Measurements from ENCODE around the gene FBXL19. TPM values are rescaled to one million over a fixed set of nuclear protein-coding genes. Genes with fewer than 3 reads are reported as not detected.

The FBXL19 gene
- total RNA-seq, 2 donors from 2014 or later, result 12.6 to 13.2 TPM

GRCh38 chr16:30901201-30902028, 22.0 kb upstream of the FBXL19 start:
- Mint-ChIP-seq H3K27ac (peak overlapping the region; percentile 45), H3K27me3 (no peaks in the 10 kb centered on the region), H3K4me1 (peaks cover 23% of the 10 kb centered on the region), H3K36me3 (ENCODE audit: low read depth) (no peaks in the 10 kb centered on the region), H3K4me3 (peak overlapping the region; percentile 73)
- H3K9me3 ChIP-seq (ENCODE audit: control insufficient read depth, low read length, poor library complexity, severe bottlenecking), result no peaks in the 10 kb centered on the region
- ATAC-seq (no peak), DNase-seq (no peak)

- H3K27me3 Mint-ChIP-seq, result no peaks in the 10 kb centered on the region
- H3K27ac Mint-ChIP-seq, result peak overlapping the region; percentile 96
- ATAC-seq (peak; percentile 91), DNase-seq (peak; percentile 46 to 54 (median 53))
- no peaks in the 10 kb centered on the region for H3K9me3 ChIP-seq (ENCODE audit: control insufficient read depth, low read length, poor library complexity, severe bottlenecking)
- H3K4me1 Mint-ChIP-seq, result peaks cover 18% of the 10 kb centered on the region
- H3K4me3 Mint-ChIP-seq, result peak overlapping the region; percentile 97
- H3K36me3 Mint-ChIP-seq (ENCODE audit: low read depth), result no peaks in the 10 kb centered on the region
These were observed 21.1 kb upstream of the FBXL19 start for GRCh38 chr16:30902029-30902972.

GRCh38 chr16:30903002-30903401, 20.4 kb upstream of the FBXL19 start:
- H3K4me1 Mint-ChIP-seq, result peaks cover 25% of the 10 kb centered on the region
- ATAC-seq, result no peak

GRCh38 chr16:30903596-30903995, 19.8 kb upstream of the FBXL19 start:
- no peak for ATAC-seq
- Mint-ChIP-seq H3K27ac (peak overlapping the region; percentile 96), H3K36me3 (ENCODE audit: low read depth) (no peaks in the 10 kb centered on the region), H3K4me3 (no peak overlapping the region), H3K27me3 (no peaks in the 10 kb centered on the region), H3K4me1 (peaks cover 26% of the 10 kb centered on the region)
- DNase-seq, result no peak
- no peaks in the 10 kb centered on the region for H3K9me3 ChIP-seq (ENCODE audit: control insufficient read depth, low read length, poor library complexity, severe bottlenecking)

More at GRCh38 chr16:30903002-30903401, 20.4 kb upstream of the FBXL19 start:
- Mint-ChIP-seq H3K36me3 (ENCODE audit: low read depth) (no peaks in the 10 kb centered on the region), H3K27ac (peak overlapping the region; percentile 96), H3K27me3 (no peaks in the 10 kb centered on the region), H3K4me3 (peak overlapping the region; percentile 97)
- DNase-seq, result no peak
- no peaks in the 10 kb centered on the region for H3K9me3 ChIP-seq (ENCODE audit: control insufficient read depth, low read length, poor library complexity, severe bottlenecking)

GRCh38 chr16:30904114-30904780, 19.1 kb upstream of the FBXL19 start:
- H3K4me1 Mint-ChIP-seq, result peaks cover 26% of the 10 kb centered on the region
- no peaks in the 10 kb centered on the region for H3K36me3 Mint-ChIP-seq (ENCODE audit: low read depth)
- H3K9me3 ChIP-seq (ENCODE audit: control insufficient read depth, low read length, poor library complexity, severe bottlenecking), result no peaks in the 10 kb centered on the region
- no peak overlapping the region for H3K4me3 Mint-ChIP-seq
- no peaks in the 10 kb centered on the region for H3K27me3 Mint-ChIP-seq
- DNase-seq (no peak), ATAC-seq (no peak)
- no peak overlapping the region for H3K27ac Mint-ChIP-seq

- Mint-ChIP-seq H3K36me3 (ENCODE audit: low read depth) (no peaks in the 10 kb centered on the region), H3K27ac (no peak overlapping the region), H3K27me3 (no peaks in the 10 kb centered on the region), H3K4me1 (peaks cover 21% of the 10 kb centered on the region), H3K4me3 (no peak overlapping the region)
- H3K9me3 ChIP-seq (ENCODE audit: control insufficient read depth, low read length, poor library complexity, severe bottlenecking), result no peaks in the 10 kb centered on the region
- ATAC-seq, result no peak
- DNase-seq, result no peak
These were observed 16.3 kb upstream of the FBXL19 start for GRCh38 chr16:30907064-30907463.

- H3K4me1 Mint-ChIP-seq, result peaks cover 9% of the 10 kb centered on the region
- no peak overlapping the region for H3K4me3 Mint-ChIP-seq
- H3K9me3 ChIP-seq (ENCODE audit: control insufficient read depth, low read length, poor library complexity, severe bottlenecking), result no peaks in the 10 kb centered on the region
- no peaks in the 10 kb centered on the region for H3K36me3 Mint-ChIP-seq (ENCODE audit: low read depth)
- ATAC-seq (no peak), DNase-seq (no peak)
- no peaks in the 10 kb centered on the region for H3K27me3 Mint-ChIP-seq
- H3K27ac Mint-ChIP-seq, result no peak overlapping the region
These were observed 12.8 kb upstream of the FBXL19 start for GRCh38 chr16:30910427-30911029.

- H3K27me3 Mint-ChIP-seq, result no peaks in the 10 kb centered on the region
- ATAC-seq (no peak), DNase-seq (no peak)
- H3K4me1 Mint-ChIP-seq, result peaks cover 2% of the 10 kb centered on the region
- no peaks in the 10 kb centered on the region for H3K9me3 ChIP-seq (ENCODE audit: control insufficient read depth, low read length, poor library complexity, severe bottlenecking)
- H3K36me3 Mint-ChIP-seq (ENCODE audit: low read depth), result no peaks in the 10 kb centered on the region
- no peak overlapping the region for H3K27ac Mint-ChIP-seq
- peak overlapping the region; percentile 67 for H3K4me3 Mint-ChIP-seq
These were observed 10.5 kb upstream of the FBXL19 start for GRCh38 chr16:30912794-30913412.

GRCh38 chr16:30914830-30915229, 8.5 kb upstream of the FBXL19 start:
- H3K4me3 Mint-ChIP-seq, result no peak overlapping the region

GRCh38 chr16:30918614-30919013, 4.8 kb upstream of the FBXL19 start:
- ATAC-seq (no peak), DNase-seq (no peak)
- Mint-ChIP-seq H3K4me1 (peaks cover 11% of the 10 kb centered on the region), H3K27ac (no peak overlapping the region), H3K4me3 (no peak overlapping the region), H3K36me3 (ENCODE audit: low read depth) (no peaks in the 10 kb centered on the region), H3K27me3 (no peaks in the 10 kb centered on the region)
- H3K9me3 ChIP-seq (ENCODE audit: control insufficient read depth, low read length, poor library complexity, severe bottlenecking), result no peaks in the 10 kb centered on the region

More at GRCh38 chr16:30914830-30915229, 8.5 kb upstream of the FBXL19 start:
- H3K9me3 ChIP-seq (ENCODE audit: control insufficient read depth, low read length, poor library complexity, severe bottlenecking), result no peaks in the 10 kb centered on the region
- H3K27ac Mint-ChIP-seq, result no peak overlapping the region
- no peaks in the 10 kb centered on the region for H3K27me3 Mint-ChIP-seq
- no peaks in the 10 kb centered on the region for H3K4me1 Mint-ChIP-seq
- ATAC-seq (no peak), DNase-seq (no peak)
- H3K36me3 Mint-ChIP-seq (ENCODE audit: low read depth), result no peaks in the 10 kb centered on the region

- no peak for ATAC-seq
- H3K27ac Mint-ChIP-seq, result peak overlapping the region; percentile 98
These were observed 2.5 kb upstream of the FBXL19 start for GRCh38 chr16:30920891-30921290.

GRCh38 chr16:30921459-30921747, 2.0 kb upstream of the FBXL19 start:
- Mint-ChIP-seq H3K27ac (peak overlapping the region; percentile 98), H3K27me3 (no peaks in the 10 kb centered on the region), H3K4me3 (peak overlapping the region; percentile 99), H3K4me1 (peaks cover 25% of the 10 kb centered on the region), H3K36me3 (ENCODE audit: low read depth) (no peaks in the 10 kb centered on the region)
- DNase-seq (no peak), ATAC-seq (no peak)
- no peaks in the 10 kb centered on the region for H3K9me3 ChIP-seq (ENCODE audit: control insufficient read depth, low read length, poor library complexity, severe bottlenecking)

More at GRCh38 chr16:30920891-30921290, 2.5 kb upstream of the FBXL19 start:
- no peak for DNase-seq
- H3K4me3 Mint-ChIP-seq, result peak overlapping the region; percentile 47
- peaks cover 20% of the 10 kb centered on the region for H3K4me1 Mint-ChIP-seq
- H3K9me3 ChIP-seq (ENCODE audit: control insufficient read depth, low read length, poor library complexity, severe bottlenecking), result no peaks in the 10 kb centered on the region
- H3K36me3 Mint-ChIP-seq (ENCODE audit: low read depth), result no peaks in the 10 kb centered on the region
- no peaks in the 10 kb centered on the region for H3K27me3 Mint-ChIP-seq

Data from T-helper 17 cell (primary cell).